GM19452 (cell line): ENCODE data around the gene TUBGCP6.
A peak's percentile ranks its signal among the peaks of the same experiment; 100 is the strongest.

Experiments
- ATAC-seq: cut with Tn5 transposase; IDR thresholded peaks from one replicate; pipeline ENCODE4 v1.9.1; 2021; ENCODE audit not compliant: unreplicated experiment

Gene TUBGCP6

DNA sequence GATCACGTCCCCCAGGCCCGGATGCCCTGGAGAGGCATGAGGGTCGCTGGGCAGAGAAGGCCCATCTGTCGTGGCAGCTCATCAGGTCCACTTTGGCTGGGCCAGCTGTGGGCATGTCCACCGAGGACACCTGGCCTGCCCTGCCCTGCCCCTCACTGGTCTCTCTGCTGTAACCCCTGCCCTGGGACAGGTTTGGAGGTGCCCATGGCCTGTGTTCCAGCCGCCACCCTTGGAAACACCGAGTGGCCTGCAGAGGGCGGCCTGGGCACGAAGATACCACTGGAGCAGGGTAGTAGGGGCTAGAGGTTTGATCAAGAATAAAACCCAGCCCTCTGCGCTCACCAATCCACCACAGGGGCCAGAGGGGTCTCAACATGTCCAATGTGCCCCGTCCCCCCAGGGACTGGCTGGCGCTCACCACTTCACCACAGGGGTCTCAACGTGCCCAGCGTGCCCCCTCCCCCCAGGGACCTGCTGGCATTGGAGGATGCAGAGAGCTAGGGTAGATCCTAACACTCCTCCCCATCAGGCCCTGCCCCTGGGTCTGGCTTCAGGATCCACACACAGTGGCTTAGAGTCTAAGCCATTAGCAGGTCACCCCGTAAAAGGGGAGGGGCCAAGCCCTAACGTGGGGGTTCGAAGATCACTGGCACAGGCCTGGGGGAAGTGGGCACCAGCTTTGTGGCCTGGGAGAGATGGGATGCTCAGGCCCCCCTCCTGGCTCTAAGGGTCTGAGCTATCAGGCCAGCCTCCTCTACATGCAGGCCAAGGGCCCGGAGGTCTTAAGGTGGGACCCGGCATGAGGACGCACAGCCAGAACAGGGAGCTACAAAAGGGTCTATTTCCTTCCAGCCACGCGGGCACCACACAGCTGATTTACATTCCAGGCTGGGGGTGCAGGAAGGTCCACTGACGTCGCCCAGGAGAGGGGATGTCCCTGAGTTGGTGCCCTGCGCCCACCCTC lies 7.5 kb upstream of the TUBGCP6 start:
- no peak for ATAC-seq

DNA sequence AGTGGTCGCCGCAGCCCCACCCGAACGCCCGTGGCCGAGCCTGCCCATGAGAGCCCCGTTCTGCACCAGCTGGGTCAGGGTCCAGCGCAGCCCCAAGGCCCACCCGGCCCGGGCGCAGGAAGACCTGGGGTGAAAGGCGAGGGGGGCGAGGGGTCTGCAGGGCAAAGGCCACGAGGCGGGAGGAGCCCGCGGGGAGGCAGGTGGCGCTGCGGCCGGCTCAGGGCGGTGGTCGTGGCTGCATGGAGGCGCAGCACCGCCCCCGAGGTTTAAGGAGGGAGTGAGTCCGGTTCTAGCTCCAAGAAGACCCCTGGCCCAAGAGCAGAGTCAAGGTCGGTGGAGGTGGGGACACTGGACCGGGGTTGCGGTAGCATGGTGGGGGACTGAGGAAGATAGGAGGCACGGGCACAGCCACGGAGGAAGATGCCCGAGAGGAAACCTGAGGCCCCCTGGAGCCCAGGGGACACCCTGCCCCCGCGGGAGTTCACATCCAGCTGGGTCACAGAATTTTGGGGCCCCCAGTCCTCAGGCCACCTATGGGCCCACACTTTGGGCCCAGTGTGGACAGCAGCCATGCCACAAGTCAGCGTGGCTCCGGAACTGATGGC lies 6.8 kb upstream of the TUBGCP6 start:
- ATAC-seq = no peak

DNA sequence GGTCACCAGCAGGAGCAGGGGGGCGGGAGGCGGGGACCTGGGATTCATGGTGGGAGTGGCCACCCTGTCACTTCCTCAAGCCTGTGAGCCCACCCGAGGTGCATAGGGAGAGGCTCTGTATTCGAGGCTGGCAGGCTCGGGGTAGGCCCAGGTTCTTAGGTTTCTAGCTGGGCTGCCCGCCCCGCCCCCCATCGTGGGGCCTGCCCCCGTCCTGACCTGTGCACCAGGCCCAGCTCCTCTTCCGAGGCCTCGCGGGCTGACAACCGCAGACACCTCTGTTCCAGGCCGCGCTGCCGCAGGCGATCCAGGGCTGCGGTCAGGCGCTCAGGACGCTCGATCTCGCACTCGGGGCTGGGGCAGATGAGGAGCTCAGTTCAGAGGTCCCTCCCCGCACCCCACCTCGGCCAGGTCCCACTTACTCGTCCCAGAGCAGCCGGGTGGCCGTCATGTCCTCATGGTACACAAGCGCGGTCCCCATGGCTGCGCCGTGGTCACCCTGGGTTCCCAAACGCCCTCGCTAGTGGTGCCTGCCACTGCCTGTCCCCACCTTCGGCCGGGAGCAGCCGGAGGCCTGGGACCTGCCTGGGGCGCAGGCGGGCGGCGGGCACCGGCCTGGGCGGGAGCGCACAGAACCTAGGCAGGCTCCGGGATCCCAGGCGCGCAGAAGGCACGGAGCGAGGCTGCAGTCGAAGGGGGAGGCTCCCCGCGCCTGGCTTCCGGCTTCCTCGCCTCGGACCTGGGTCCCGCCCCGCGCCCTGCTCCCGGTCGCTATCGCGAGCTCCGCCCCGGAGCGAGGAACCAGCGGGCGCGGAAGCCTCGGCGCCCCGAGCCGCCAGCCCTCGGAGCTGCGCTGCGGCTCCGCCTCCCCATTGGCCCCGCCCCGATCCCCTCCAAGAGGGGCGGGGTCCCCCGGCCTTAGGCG lies 6.0 kb upstream of the TUBGCP6 start, which contains the start of gene HDAC10:
TSS of gene HDAC10 (minus strand) at position 711 of the 922 bp plus-strand sequence. CDS start at position 478, 233 bp downstream.
- ATAC-seq = peak; percentile 57

DNA sequence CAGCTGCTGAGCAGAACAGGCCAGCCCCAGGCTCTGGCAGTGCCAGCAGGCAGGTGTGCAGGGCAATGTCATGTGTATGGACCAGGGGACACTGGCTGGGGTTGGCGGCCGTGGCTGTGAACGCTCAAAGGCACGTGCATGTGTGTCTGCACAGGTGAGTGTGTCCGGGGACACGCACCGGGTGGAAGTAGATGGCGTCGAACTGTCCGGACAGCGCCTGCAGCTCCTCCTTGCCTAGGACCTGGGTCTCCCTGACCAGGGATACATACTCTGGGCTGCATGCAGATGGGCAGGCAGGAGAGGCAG lies 5.4 kb upstream of the TUBGCP6 start:
- ATAC-seq = no peak

DNA sequence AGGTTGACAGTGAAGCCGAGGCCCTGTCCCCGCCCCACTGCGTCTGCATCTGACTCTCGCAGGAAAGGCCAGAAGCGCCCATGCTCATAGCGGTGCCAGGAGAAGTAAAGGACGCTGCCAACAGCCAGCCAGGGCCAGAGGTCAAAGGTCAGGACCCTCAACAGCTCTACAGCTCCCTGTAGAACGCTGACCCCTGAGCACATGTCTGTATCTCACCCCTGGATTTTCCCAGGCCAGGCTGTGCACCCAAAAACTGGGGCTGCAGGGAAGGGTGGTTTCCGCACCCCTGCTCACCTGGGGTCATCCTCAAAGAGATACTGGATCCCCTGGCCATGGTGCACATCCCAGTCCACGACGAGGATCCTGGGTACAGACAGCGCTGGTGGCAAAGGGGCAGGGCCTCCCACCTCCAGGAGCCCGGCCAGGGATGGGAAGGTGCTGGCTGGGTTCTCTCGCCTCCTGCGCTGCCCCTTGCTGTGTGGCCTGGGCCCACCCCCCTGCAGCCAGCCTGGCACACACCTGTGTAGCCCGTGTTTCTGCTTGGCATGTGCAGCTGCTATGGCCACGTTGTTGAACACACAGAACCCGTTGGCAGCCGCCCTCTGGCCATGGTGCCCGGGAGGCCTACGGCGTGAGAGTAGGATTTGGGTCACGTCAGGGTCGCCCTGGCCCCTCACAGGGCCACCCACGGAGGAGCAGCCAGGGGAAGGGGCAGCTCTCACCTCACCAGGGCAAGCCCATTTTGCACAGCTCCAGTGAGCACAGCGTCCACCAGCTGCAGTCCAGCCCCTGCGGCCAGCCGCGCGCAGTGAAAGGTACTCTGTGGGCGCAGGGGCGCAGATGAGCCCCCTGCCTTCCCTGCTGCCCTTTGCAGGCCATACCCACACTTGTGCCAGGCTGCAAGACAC lies 4.8 kb upstream of the TUBGCP6 start:
- no peak for ATAC-seq

DNA sequence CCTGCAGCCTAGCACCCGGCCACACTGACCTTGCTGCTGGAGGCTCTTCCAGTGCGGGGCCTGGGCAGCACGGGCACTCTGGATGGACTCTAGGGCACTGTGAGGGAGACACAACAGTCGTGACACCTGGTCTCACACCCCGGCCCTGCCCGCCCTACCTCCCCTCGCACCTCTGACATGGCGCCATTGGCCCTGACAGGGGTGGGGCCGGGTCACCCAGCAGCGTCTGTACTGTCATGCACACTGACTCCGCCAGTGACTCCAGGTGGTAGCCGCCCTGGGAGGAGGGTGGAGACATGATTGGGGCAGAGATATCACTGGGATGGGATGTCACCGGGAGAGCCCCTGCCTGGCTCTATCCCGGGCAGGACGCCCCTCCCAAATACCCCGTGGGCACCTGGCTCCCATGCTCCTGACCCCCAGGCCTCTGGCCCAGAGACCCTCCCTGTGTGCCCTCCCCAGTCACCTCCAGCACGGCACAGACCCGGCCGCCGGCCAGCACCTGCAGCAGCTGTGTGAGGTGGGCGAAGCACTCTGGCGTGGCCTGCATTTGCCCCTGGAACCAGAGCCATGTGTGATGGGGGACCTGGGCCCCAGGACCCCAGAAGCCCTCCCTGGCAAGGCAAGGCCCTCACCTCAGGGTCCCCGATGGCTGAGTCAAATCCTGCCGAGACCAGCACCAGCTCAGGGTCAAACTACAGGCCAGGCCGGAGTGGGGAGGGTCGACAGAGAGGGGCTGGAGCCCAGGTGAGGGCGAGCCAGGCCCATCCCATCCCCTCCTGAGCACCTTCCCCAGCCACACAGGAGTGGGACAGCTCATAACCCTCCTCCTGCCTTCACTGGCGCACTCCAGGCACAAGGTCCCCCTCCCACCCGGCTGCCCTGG lies 3.6 kb upstream of the TUBGCP6 start:
- no peak for ATAC-seq

DNA sequence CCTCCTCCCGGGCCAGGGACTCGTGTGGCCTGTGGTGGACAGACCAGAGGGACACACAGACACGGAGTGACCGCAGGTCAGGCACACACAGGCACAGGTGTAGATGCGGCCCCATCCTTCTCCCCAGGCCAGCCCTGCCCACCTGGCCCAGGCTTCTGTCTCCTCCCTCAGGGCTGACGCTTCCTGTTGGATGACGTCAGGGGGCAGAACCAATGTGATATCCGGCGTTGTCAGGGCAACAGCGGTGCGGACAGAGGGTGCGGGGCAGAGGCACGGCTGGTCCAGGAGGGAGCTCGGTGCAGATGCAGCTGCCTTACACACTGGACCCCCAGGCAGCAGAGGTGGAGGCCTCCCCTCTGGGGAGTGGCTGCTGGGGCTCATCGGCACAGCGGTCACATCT lies 2.9 kb upstream of the TUBGCP6 start:
- ATAC-seq = no peak

DNA sequence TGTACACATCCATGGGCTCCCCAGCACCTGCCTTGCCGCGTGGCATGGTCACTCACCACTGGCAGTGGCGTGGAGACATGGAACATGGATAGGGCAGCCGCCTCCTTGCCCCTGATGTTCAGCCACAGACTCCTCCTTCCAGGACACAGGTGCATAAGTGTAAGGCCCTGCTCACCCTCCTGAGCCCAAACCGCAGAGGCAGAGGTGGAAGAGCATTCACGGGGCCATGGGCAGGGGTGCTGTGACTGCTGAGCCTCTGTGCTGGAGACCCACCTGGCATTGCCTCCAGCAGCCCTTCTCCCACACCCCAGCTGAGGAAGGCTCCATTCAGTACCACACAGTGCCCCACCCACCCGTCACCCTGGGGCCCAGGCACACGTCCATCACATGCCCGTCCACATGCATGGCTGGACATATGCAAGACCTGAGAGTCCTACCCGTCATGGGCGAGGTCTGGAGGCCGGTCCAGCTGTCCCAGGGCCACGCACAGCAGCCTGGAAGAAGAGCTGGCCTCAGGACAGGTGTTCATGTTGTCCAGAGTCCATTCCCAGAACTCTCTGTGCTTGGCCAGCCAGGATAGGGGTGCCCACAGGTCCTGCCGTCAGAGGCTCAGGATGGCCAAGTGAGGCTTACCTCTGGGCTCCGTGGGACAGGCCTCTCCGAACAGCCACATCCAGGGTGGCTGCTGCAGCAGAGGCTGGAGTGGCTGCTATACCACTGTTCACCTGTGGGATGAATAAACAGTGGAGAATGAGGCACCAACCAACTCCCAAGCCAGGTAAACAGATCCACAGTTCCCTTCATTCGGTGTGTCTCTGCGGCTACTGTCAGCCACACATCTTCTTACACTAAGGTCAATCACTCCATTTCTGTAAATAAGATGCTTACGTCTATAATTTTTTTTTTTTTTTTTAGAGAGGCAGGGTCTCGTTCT lies 1.7 kb upstream of the TUBGCP6 start:
- no peak for ATAC-seq

DNA sequence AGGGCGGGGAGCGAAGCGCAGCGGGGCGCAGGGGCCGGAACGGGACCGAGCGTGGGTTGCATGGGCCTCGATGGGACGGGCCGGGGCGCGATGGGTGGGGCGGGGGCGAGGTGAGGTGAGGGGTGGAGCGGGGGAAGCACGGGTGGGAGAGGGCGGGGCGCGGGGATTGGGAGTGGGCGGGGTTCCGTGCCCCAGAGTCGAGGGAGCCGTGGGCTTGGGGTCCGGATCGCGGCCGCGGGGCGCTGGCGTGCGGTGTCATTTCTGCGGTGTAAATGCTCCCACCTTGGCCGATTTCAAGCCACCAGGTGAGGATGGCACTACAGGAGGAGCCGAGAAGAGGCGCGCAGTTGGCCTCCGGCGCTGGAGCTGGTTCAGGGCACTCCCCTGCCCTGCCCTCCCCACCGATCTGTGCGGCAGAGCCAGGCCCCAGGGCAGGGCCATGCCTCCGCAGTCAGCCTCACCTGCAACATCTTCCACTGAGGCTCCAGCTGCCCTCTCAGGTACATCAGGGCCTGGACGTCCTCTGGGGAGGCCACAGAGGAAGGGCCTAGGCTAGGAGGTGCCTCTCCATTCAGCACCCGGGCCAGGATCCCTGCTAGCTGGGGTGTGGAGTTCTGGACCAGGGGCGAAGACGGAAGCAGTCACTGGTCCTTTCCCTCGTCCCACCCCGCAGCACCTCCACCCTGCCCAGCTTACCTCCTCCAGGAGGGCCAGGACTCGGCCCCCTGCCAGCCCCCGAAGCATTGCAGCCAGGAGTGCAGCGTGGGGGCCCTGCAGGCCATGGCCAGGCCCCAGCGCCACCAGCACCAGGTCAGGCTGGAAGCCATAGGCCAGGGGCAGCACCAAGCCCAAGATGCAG lies 620 bp upstream of the TUBGCP6 start:
- peak; percentile 17 for ATAC-seq

DNA sequence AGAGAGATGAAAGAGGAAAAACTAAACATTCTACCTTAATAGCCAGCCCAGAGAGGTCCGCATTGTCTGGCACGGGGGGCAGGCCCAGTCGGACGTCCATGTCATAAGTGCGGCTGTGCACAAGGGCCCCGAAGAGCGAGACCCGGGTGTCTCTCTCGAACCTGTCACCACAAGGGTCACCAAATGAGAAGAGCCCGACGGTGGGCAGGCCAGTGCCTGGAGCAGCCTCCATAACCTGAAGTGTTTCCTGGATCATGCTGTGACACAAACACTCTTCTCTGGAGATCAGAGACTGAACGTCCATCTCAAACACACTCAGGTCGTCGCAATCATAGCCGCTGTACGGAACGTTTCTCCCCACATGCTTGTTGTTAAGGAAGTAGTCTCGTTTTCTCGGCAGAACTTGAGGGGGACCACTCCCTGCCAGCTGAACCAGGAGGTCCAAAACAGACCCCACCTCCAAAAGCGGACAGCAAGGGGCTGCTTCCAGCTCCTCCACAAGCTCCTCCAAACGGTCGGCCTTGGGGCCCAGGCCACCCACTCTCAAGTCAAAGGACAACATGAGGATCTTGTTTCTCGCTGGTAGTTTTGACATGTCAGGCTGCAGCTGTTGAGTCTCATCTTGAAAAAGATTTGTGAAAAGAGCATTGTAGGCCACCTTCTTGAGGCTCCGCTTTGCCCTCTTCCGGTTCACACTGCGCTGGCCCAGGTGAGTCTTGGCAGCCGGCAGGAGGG lies 971 bp downstream of the TUBGCP6 start:
- ATAC-seq = peak; percentile 1

DNA sequence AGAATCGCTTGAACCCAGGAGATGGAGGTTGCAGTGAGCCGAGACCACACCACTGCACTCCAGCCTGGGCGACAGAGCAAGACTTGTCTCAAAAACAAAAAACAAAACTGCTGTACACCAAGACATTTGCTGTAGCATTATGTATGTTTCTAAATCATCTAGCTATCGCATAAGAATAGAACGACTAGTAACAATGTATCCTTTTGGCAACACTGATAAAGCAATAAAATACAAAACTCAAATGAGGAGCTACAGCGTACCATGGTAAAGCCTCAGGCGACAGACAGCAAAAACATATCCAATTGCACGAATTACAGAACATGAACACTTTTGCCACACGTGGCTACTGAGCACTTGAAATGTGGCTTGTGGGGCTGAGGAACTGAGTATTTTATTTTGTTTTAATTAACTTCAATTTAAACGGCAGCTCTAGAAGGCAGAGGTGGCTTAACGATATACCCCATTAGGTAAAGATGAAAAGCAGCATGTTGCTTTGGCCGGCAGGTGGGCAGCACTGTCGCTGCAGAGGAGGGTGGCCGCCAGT lies 2.3 kb downstream of the TUBGCP6 start:
- no peak for ATAC-seq

DNA sequence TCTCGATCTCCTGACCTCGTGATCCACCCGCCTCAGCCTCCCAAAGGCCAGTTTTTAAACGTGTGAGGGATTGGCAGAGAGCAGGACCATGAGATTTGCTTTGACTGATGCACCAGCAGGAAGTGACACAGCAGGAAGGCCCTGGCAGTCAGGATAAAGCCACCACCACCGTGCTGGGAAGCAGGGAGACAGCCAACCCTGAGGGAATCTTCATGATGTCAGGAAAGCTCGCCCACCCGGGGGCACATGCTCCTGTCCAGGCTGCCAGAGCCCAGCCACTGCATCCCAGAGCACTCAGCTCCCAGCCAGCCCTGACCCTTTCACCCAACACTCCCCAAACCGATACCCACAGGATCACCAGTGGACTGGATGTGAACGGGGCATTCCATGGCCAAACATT lies 6.1 kb downstream of the TUBGCP6 start:
- no peak for ATAC-seq

DNA sequence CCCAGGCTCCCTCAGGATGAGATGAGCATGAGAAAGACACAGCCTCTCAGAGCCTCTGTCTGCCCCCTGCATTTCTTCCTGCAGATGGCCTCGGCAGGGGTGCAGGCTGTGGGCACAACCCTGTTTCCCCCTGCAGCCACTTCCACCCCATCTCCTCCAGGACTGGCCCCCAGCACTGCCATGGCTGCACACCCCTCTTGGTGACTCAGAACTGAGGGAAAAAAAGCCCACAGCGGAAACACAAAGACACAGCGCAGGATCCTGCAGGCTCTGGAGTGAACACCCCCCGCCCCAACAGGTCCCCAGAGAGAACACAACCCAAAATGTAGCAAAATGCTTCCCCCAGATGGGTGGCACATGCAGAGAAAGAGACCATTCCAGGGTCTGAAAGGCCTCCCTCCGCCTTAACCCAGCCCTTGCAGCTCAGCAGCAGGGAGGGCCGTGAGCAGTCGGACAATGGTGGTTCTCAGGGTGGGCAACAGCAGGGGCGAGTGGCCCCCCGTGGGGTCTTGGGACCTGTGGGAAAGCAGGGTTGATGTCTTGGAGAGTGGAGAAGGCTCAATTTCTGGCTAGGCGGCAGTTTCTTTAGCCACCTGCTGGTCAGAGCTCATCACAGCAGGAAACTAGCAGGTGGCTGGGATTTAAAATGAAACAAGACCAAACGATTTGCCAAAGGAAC lies 8.0 kb downstream of the TUBGCP6 start:
- no peak for ATAC-seq

DNA sequence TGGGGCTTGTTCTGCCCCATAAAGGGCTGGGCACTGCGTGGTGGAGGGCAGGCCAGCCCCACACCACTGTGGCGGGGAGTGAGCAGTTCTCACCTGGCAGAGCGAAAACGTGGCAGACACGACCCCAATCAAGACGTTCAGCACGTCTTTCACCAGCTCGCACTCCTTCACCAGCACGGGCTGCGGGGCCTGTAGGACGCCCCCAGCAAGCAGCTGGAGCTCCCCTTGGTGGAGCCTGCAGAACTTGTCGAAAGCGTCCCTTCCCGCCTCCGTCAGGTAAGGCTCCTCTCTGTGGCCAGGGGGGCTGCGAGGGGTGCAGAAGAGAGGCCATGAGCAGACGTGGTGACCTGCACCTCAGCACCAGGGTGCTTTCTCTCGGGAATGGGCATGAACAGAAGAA lies 11.6 kb downstream of the TUBGCP6 start:
- no peak for ATAC-seq

DNA sequence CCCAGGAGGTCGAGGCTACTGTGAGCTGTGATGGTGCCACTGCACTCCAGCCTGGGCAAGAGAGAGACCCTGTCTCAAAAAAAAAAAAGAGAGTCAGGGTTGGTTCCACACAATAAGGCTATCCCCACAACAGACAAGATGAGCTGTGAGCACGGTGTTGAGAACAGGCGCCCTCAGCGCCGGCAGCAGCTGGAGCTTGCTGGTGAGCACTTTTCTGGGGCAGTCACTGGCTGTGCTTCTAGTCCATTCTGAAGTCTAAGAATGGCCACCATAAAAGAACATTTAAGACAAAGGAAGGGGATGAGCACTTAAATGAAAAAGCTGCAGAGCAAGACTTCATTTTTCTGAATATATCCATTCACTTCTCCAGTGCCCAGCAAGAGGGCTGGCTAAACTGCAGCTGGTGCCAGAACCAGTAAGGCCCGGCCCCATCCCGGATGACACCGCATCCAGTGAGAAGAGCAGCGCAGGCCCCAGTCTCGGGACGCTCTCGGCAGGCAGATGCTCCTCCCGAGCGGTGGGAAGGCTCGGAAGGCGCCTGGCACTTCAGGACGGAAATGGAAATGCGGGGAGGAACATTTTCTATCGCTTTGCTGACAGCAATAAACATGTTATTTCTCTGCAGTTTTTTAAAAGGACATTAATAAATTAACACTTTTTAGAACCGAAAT lies 12.2 kb downstream of the TUBGCP6 start:
- no peak for ATAC-seq
